ENCODE measurements around the gene KRTAP10-1. TPM values are rescaled to one million over a fixed set of nuclear protein-coding genes. Genes with fewer than 3 reads are reported as not detected.
A peak's percentile ranks its signal among the peaks of the same experiment; 100 is the strongest.

The KRTAP10-1 gene
- total RNA-seq, 1 experiment from 2014 or later: not detected

GRCh38 chr21:44571844-44572782, 32.1 kb upstream of the KRTAP10-1 start:
- Histone ChIP-seq H3K56ac (ENCODE audit: insufficient read length, low read depth, low read length) (no peak overlapping the region), H3K27ac (ENCODE audit: insufficient read length, low read depth, low read length) (no peak overlapping the region), H3K14ac (ENCODE audit: insufficient read depth, low read length) (no peak overlapping the region; the same call in 1 of the 2 replicates), H3K4me2 (ENCODE audit: insufficient read depth, insufficient read length, low read length) (no peak overlapping the region), H3T11ph (ENCODE audit: low read length) (no peak overlapping the region), H2AK5ac (ENCODE audit: insufficient read length, low read length) (no peak overlapping the region), H2BK5ac (ENCODE audit: insufficient read length, low read length) (no peak overlapping the region), H2AFZ (ENCODE audit: low read length) (no peak overlapping the region), H3K9ac (ENCODE audit: extremely low read depth, insufficient read length, low read length) (no peak overlapping the region), H2BK12ac (ENCODE audit: insufficient read length, low read depth, low read length) (no peak overlapping the region), H2BK120ac (ENCODE audit: low read depth, low read length, poor library complexity, severe bottlenecking) (no peak overlapping the region), H2BK20ac (ENCODE audit: low read depth, low read length, poor library complexity, severe bottlenecking) (no peak overlapping the region), H3K27me3 (ENCODE audit: insufficient read depth, low read length) (no peaks in the 10 kb centered on the region), H3K9me3 (ENCODE audit: control insufficient read depth, low read depth, low read length) (no peaks in the 10 kb centered on the region), H3K4me1 (ENCODE audit: insufficient read depth, low read length) (no peaks in the 10 kb centered on the region), H4K5ac (ENCODE audit: insufficient read length, low read depth, low read length) (no peak overlapping the region), H4K20me1 (ENCODE audit: control insufficient read depth, insufficient read depth, insufficient read length) (no peaks in the 10 kb centered on the region), H3K4ac (ENCODE audit: low read depth, low read length) (no peak overlapping the region), H3K23me2 (ENCODE audit: insufficient read length, low read depth, low read length, poor library complexity, severe bottlenecking) (no peaks in the 10 kb centered on the region), H3K79me1 (ENCODE audit: insufficient read depth, low read depth, low read length, poor library complexity, severe bottlenecking) (no peaks in the 10 kb centered on the region), H3K18ac (ENCODE audit: insufficient read length, low read depth, low read length) (no peak overlapping the region), H4K8ac (replicated peaks; ENCODE audit: insufficient read length, low read depth, low read length) (no peak overlapping the region), H2BK15ac (ENCODE audit: low read depth, low read length) (no peak overlapping the region), H4K91ac (ENCODE audit: insufficient read length, low read depth, low read length) (no peak overlapping the region), H3K79me2 (ENCODE audit: insufficient read depth, low read length) (no peaks in the 10 kb centered on the region), H3K23ac (ENCODE audit: insufficient read length, low read depth, low read length) (no peak overlapping the region)
- Mint-ChIP-seq H3K4me3 (no peak overlapping the region), H3K4me1 (peaks cover 5 to 12% of the 10 kb centered on the region in 2 experiments), H3K36me3 (ENCODE audit: insufficient read depth in 1 of 3, low read depth in 3 of 3) (peaks cover 3 to 28% (median 8%) of the 10 kb centered on the region in 3 experiments; a peak in 5 of 7 replicates), H3K27me3 (ENCODE audit: low read depth) (peaks cover 23% of the 10 kb centered on the region), H3K9me3 (peaks cover 25 to 29% of the 10 kb centered on the region in 2 experiments), H3K27ac (peak overlapping the region in 1 of 3 experiments; percentile 90; a peak in 4 of 7 replicates)
- no peak for TF ChIP-seq CTCF (conservative IDR thresholded peaks at IDR 0.05)
- no peak for DNase-seq
- WGBS (ENCODE audit: extremely low coverage, insufficient read length, low lambda C conversion rate): no CpG with 5 or more reads among the region's 40 CpGs
